HepG2 (cell line): ENCODE data around the gene DEPDC1. TPM values are rescaled to one million over a fixed set of nuclear protein-coding genes. Genes with fewer than 3 reads are reported as not detected.

Experiments
- ATAC-seq: fragments of 200-7000 bp; cut with Tn5 transposase; 3 replicates; pipeline ENCODE4 v1.9.1; 2020; ENCODE audit warnings: mild to moderate bottlenecking, moderate library complexity
- BruUV-seq: library from RNA; stranded (reverse); fragments of 400-500 nt; replicated peaks from 2 replicates; lab custom pipeline; 2021; lab: Mats Ljungman, UMichigan
- CTCF ChIA-PET: fragments of 300-600 bp; formaldehyde crosslinking; extraction: SDS; loops from one replicate; lab custom pipeline; 2021; ENCODE audit warnings: low total read pairs, inconsistent platforms, low intra/inter-chr PET ratio; lab: Yijun Ruan, JAX
- POLR2A ChIA-PET: fragments of 350-600 bp; sonication (Branson Sonifier 250); formaldehyde crosslinking; loops from one replicate; lab custom pipeline; 2020; ENCODE audit warnings: antibody characterized with exemption, inconsistent platforms; lab: Yijun Ruan, JAX
- DNase-seq: peaks from one replicate; pipeline ENCODE4 v3.0.0-alpha.2; 2015; ENCODE audit warnings: low spot score
- FAIRE-seq: peaks from 3 replicates; lab custom pipeline; 2011; peaks lifted over from hg19 to GRCh38; lab: Jason Lieb, UNC
- H2AFZ ChIP-seq: one replicate; pipeline ENCODE4 v1.6.1; 2011; ENCODE audit warnings: low read length, inconsistent platforms
- H3K27ac ChIP-seq: fragments of 300-600 bp; 3 replicates; pipeline ENCODE4 v1.8.0; 2011; ENCODE audit warnings: mixed run types, mild to moderate bottlenecking, mixed read lengths, low read length, inconsistent platforms; ENCODE audit not compliant: insufficient read depth; ENCODE audit errors: extremely low read length
- H3K27me3 ChIP-seq, 2 experiments: fragments of 200-600 bp in 1 of 2; 2 replicates in 1 of 2; 3 replicates in 1 of 2; pipeline versions ENCODE4 v1.6.0 to v1.8.0; 2011; ENCODE audit warnings: low read length in 2 of 2, mild to moderate bottlenecking in 2 of 2, moderate library complexity in 2 of 2, inconsistent platforms in 1 of 2; ENCODE audit not compliant: insufficient read depth in 2 of 2, control insufficient read depth in 1 of 2
- H3K36me3 ChIP-seq, 2 experiments: fragments of 200-600 bp in 1 of 2; replicated peaks in 1 of 2; 2 replicates in 1 of 2; 3 replicates in 1 of 2; pipeline versions ENCODE4 v1.5.1 to v1.8.0; 2011; ENCODE audit warnings: low read length in 2 of 2, inconsistent platforms in 1 of 2; ENCODE audit not compliant: insufficient read depth in 2 of 2, control insufficient read depth in 1 of 2
- H3K4me1 ChIP-seq: 2 replicates; pipeline ENCODE4 v1.5.1; 2012; ENCODE audit warnings: low read length, inconsistent platforms; ENCODE audit not compliant: insufficient read depth
- H3K4me2 ChIP-seq: 2 replicates; pipeline ENCODE4 v1.6.0; 2011; ENCODE audit warnings: low read depth, low read length, inconsistent platforms
- H3K4me3 ChIP-seq, 3 experiments: fragments of 200-600 bp in 1 of 3; sonication (generic), shearing (Covaris generic) in 1 of 3; replicated peaks in 1 of 3; 2 replicates each; pipeline ENCODE4 v1.5.1; 2011 to 2016; ENCODE audit warnings: low read length in 3 of 3, inconsistent platforms in 2 of 3, low read depth in 2 of 3, mild to moderate bottlenecking in 2 of 3, control low read depth in 1 of 3, mixed read lengths in 1 of 3; ENCODE audit not compliant: insufficient read depth in 1 of 3
- H3K79me2 ChIP-seq: one replicate; pipeline ENCODE4 v1.6.1; 2011; ENCODE audit warnings: low read length, inconsistent platforms; ENCODE audit not compliant: insufficient read depth
- H3K9ac ChIP-seq: 2 replicates; pipeline ENCODE4 v1.6.0; 2011; ENCODE audit warnings: mild to moderate bottlenecking, low read depth, low read length, inconsistent platforms; ENCODE audit not compliant: insufficient read depth
- H3K9me3 ChIP-seq: 2 replicates; pipeline ENCODE4 v1.5.1; 2012; ENCODE audit warnings: mild to moderate bottlenecking, low read length
- H4K20me1 ChIP-seq: 2 replicates; pipeline ENCODE4 v1.6.0; 2011; ENCODE audit warnings: inconsistent platforms, mild to moderate bottlenecking, low read length, moderate library complexity; ENCODE audit not compliant: insufficient read depth
- FOXC1 ChIP-seq: sonication (generic); formaldehyde crosslinking; IDR thresholded peaks from 2 replicates; pipeline ENCODE4 v1.8.0; 2022; ENCODE audit warnings: mild to moderate bottlenecking, missing genetic modification reagents, borderline replicate concordance
- FOXO4 ChIP-seq: sonication (generic); formaldehyde crosslinking; conservative IDR thresholded peaks from 2 replicates; pipeline ENCODE4 v1.8.1; 2023; ENCODE audit warnings: missing genetic modification reagents
- HNF4A ChIP-seq: sonication (generic); formaldehyde crosslinking; IDR thresholded peaks from 2 replicates; pipeline ENCODE4 v1.4.0; 2020; ENCODE audit warnings: missing genetic modification reagents
- MAX ChIP-seq: IDR thresholded peaks from 2 replicates; pipeline ENCODE4 v1.6.1; 2012; ENCODE audit warnings: inconsistent platforms
- MBNL3 ChIP-seq: fragments of 250-450 bp; sonication (Bioruptor Pico); conservative IDR thresholded peaks from 2 replicates; pipeline ENCODE4 v1.8.0; 2022; ENCODE audit warnings: mild to moderate bottlenecking, inconsistent platforms
- MTA1 ChIP-seq: sonication (generic); formaldehyde crosslinking; IDR thresholded peaks from 2 replicates; pipeline ENCODE4 v1.4.0; 2020; ENCODE audit warnings: missing genetic modification reagents, mild to moderate bottlenecking, borderline replicate concordance
- NR2F1 ChIP-seq, 2 experiments: fragments of 450-650 bp in 1 of 2; formaldehyde crosslinking in 1 of 2; IDR thresholded peaks; 2 replicates each; pipeline versions ENCODE4 v1.5.0 to v1.6.1; 2016 to 2020; ENCODE audit warnings: mild to moderate bottlenecking in 1 of 2, missing compliant biosample characterization in 1 of 2, missing genetic modification reagents in 1 of 2, moderate library complexity in 1 of 2
- PRDM10 ChIP-seq: sonication (generic); formaldehyde crosslinking; IDR thresholded peaks from 2 replicates; pipeline ENCODE4 v1.4.0; 2020; ENCODE audit warnings: low read depth, missing genetic modification reagents
- SMARCE1 ChIP-seq: fragments of 450-650 bp; IDR thresholded peaks from 2 replicates; pipeline ENCODE4 v1.6.1; 2017; ENCODE audit warnings: borderline replicate concordance
- ZMYM3 ChIP-seq: sonication (generic); formaldehyde crosslinking; IDR thresholded peaks from 2 replicates; pipeline ENCODE4 v1.5.1; 2020; ENCODE audit warnings: mild to moderate bottlenecking, missing genetic modification reagents
- ZNF292 ChIP-seq: sonication (generic); formaldehyde crosslinking; IDR thresholded peaks from 2 replicates; pipeline ENCODE4 v1.8.1; 2022; ENCODE audit warnings: mild to moderate bottlenecking, low read depth, missing genetic modification reagents, borderline replicate concordance
- ZNF317 ChIP-seq: sonication (generic); formaldehyde crosslinking; IDR thresholded peaks from 2 replicates; pipeline ENCODE4 v1.5.0; 2020; ENCODE audit warnings: mild to moderate bottlenecking, missing genetic modification reagents
- WGBS: methylation state at CpG from one replicate; pipeline ENCODE4 v1.1.6; 2017; ENCODE audit warnings: low lambda C conversion rate; 5-methylcytosine and 5-hydroxymethylcytosine counted together
- in situ Hi-C: cut with HindIII; loops from 2 replicates; pipeline ENCODE4 v1.10.0; 2017; ENCODE audit warnings: low pct_unique_long_range_greater_than_20kb; ENCODE audit not compliant: extremely low pct_ligation_motif_present
- intact Hi-C: fragments of 100-400 bp; cut with micrococcal nuclease; formaldehyde crosslinking; loops from one replicate; pipeline ENCODE4 v1.10.0; 2022; ENCODE audit not compliant: unreplicated experiment
- polyA plus RNA-seq, 8 experiments: library from polyadenylated mRNA; depleted of rRNA in 3 of 8; stranded (reverse) in 7 of 8; unstranded in 1 of 8; fragments of >200 nt; fragmentation: Illumina TruSeq in 4 of 8; extraction: Trizol in 4 of 8; gene quantifications; 2 replicates each; pipeline versions ENCODE4 v1.2.1 to v1.2.3, GENCODE V29; 2011 to 2016; ENCODE audit warnings: low read depth in 4 of 8, missing spikeins in 1 of 8, mixed read lengths in 1 of 8; ENCODE audit not compliant: insufficient read depth in 1 of 8
- total RNA-seq, 5 experiments: library from RNA; depleted of rRNA; stranded (reverse); fragments of >200 nt; fragmentation: Illumina TruSeq; extraction: Trizol; gene quantifications; 2 replicates each; pipeline ENCODE4 v1.2.3, GENCODE V29; 2016; ENCODE audit warnings: low read depth in 1 of 5

DEPDC1 gene
- total and polyA plus RNA-seq, 2 of the 13 experiments (the other 11 are each of a cell fraction or from before 2014, with no cell fraction given): 7.0 to 20.2 TPM

GRCh38 chr1:68456202-68456601 lies 40.7 kb downstream of the DEPDC1 start (continued):
- TF ChIP-seq PRDM10 (CRISPR knock-in tag) (no peak), MBNL3 (no peak), ZMYM3 (no peak), NR2F1 (CRISPR knock-in tag; IDR thresholded peaks at IDR 0.05) (no peak), FOXC1 (CRISPR knock-in tag) (no peak), ZNF292 (CRISPR knock-in tag) (no peak), MAX (no peak), MTA1 (CRISPR knock-in tag) (no peak)

GRCh38 chr1:68454534-68454933 lies 42.3 kb downstream of the DEPDC1 start:
- POLR2A ChIA-PET: no interaction called here
- no peaks in the 10 kb centered on the region for H3K9me3 ChIP-seq
- BruUV-seq: no TSS peak
- no peak overlapping the region for H2AFZ ChIP-seq
- TF ChIP-seq HNF4A (CRISPR knock-in tag) (no peak), MTA1 (CRISPR knock-in tag) (no peak), ZNF317 (CRISPR knock-in tag) (no peak), FOXO4 (no peak), SMARCE1 (no peak)
- H3K4me1 ChIP-seq: no peaks in the 10 kb centered on the region
- H3K27ac ChIP-seq: no peak overlapping the region
- in situ Hi-C loops: no loop called here
- no peaks in the 10 kb centered on the region for H4K20me1 ChIP-seq
- ATAC-seq (peak; percentile 89), DNase-seq (no peak), FAIRE-seq (no peak)
- H3K27me3 ChIP-seq: peaks cover 0 to 3% of the 10 kb centered on the region in 2 experiments; a peak in 1 of 5 replicates
- no peak overlapping the region for H3K9ac ChIP-seq
- CTCF ChIA-PET: no interaction called here
- no peak overlapping the region for H3K4me3 ChIP-seq
- WGBS: 0% methylated on average over 2 of the region's 2 CpGs
- no peak overlapping the region for H3K4me2 ChIP-seq
- no peaks in the 10 kb centered on the region for H3K36me3 ChIP-seq
- intact Hi-C loops: no loop called here
- H3K79me2 ChIP-seq: no peaks in the 10 kb centered on the region
